Erythroblast (primary cell): ENCODE measurements around the gene OR1E2.

Experiments used
- GATA1 ChIP-seq: IDR thresholded peaks from 2 replicates; pipeline ENCODE4 v1.6.1; 2011; ENCODE audit warnings: low read depth, mild to moderate bottlenecking, control low read depth, low read length, moderate library complexity
- POLR2A ChIP-seq: IDR thresholded peaks from 2 replicates; pipeline ENCODE4 v1.6.1; 2011; ENCODE audit warnings: mild to moderate bottlenecking, low read length

- TF ChIP-seq POLR2A (no peak), GATA1 (no peak)
Measured at GRCh38 chr17:3400055-3400454, 33.6 kb downstream of the OR1E2 start.
